ENCODE measurements around the gene CSF1. TPM values are rescaled to one million over a fixed set of nuclear protein-coding genes. Genes with fewer than 3 reads are reported as not detected.

CSF1 gene
- polyA plus RNA-seq, 1 of the 3 experiments (the other 2 are of a cell fraction): 31.9 TPM

DNA sequence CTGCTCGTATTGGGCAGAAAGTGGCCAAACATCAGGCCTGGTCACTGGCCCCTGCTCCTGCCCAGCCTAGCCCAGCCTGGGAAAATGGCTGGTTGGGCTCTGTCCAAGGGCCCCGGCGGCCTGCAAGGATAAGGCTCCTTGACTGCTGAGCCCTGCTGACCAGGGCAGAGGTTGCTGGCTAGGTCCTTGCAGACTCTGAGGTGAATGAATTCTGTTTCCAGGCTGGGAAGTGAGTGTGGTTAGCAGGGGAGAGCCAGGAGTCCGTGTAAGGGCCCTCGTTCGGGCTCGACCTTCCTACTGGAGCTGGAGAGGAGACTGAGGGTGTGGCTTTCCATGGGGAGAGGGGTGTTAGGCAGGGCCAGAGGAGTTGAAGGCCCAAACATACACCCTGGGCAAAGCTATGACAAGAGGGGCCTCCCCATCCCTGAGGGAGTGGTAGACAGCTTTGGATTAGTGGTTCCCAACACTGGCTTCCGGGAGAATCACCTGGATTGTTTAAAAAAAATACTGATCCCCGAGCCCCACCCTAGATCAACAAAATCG is 20.6 kb downstream of the CSF1 start:
- ChIA-PET CTCF (interaction anchor here (0.9 to 3.0 kb wide), 5 partner anchors 11 to 157 kb away, joined by 3 to 17 read pairs (median 3); partner anchors contain the start of gene AHCYL1), POLR2A (no interaction called here)
- no peak overlapping the region for H2AFZ ChIP-seq (ENCODE audit: low read depth)
- H3F3A ChIP-seq (replicated peaks; ENCODE audit: insufficient read depth): no peaks in the 10 kb centered on the region
- H3K4me3 ChIP-seq (ENCODE audit: low read depth in 2 of 2, low read length in 1 of 2): no peak overlapping the region
- H3K27ac ChIP-seq (ENCODE audit: low read depth in 2 of 2, low read length in 1 of 2): peak overlapping the region in 1 of 2 experiments; percentile 47; a peak in 1 of 4 replicates
- H4K20me1 ChIP-seq (ENCODE audit: insufficient read depth): no peaks in the 10 kb centered on the region
- H3K9ac ChIP-seq: no peak overlapping the region
- H3K9me3 ChIP-seq: no peaks in the 10 kb centered on the region
- no peaks in the 10 kb centered on the region for H3K79me2 ChIP-seq (ENCODE audit: insufficient read depth)
- no peak overlapping the region for H3K4me2 ChIP-seq
- peaks cover 0 to 37% of the 10 kb centered on the region in 2 experiments; a peak in 2 of 4 replicates for H3K4me1 ChIP-seq (ENCODE audit: control insufficient read depth in 1 of 2, insufficient read depth in 2 of 2, low read depth in 1 of 2, low read length in 1 of 2)
- WGBS (ENCODE audit: low lambda C conversion rate): 72% methylated on average over 10 of the region's 10 CpGs
- peak; percentile 80 for DNase-seq
- H3K27me3 ChIP-seq (ENCODE audit: insufficient read depth): no peaks in the 10 kb centered on the region
- H3K36me3 ChIP-seq (replicated peaks in 1 of 2; ENCODE audit: control insufficient read depth in 1 of 2, insufficient read depth in 2 of 2, low read length in 1 of 2): peaks cover under 1 to 11% of the 10 kb centered on the region in 2 experiments
- no peaks in the 10 kb centered on the region for H3K9me2 ChIP-seq
- TF ChIP-seq NFIC (IDR thresholded peaks at IDR 0.05; ENCODE audit: borderline replicate concordance) (no peak), EP300 (IDR thresholded peaks at IDR 0.05; ENCODE audit: borderline replicate concordance in 1 of 2, low read depth in 1 of 2, low read length in 1 of 2) (0 out of 4 replicates have a peak, but pooled peaks of 1 of the 2 experiments have one; percentile 20)

DNA sequence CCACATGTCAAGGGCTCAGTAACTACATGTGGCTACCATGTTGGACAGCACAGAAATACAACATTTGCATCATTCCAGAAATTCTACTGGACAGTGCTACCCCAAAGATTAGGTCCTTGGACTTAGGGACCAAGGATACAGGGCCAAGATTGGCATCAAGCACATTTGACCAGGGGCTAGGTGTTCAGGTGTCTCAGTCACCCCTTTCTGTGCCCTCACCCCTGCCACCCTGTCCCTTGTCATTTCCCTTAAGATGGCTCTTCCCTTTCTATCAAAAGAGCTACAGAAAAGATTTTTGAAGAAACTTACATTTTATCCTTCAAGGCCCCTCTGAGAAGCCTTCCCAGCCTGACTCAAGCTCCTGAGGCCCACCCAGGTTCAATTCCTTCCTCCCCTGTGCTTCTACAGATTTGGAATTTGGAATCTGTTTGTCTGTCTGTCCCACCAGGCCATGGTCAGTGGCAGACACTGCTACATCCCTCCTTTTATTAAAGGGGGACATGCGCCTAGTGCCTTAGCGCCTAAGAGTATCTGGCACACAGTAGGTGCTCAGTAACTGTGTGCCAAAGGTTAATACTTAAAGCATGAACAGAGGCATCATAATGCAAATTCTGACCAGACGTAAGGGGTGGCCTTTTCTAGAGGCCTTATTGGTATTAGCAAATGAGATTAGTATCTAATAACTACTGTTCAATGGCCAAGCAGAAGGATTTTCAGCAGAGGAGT is 21.4 kb downstream of the CSF1 start:
- no peaks in the 10 kb centered on the region for H4K20me1 ChIP-seq (ENCODE audit: insufficient read depth)
- POLR2A ChIA-PET: no interaction called here
- no peak overlapping the region for H3K27ac ChIP-seq (ENCODE audit: low read depth in 2 of 2, low read length in 1 of 2)
- H3K4me2 ChIP-seq: no peak overlapping the region
- no peaks in the 10 kb centered on the region for H3K79me2 ChIP-seq (ENCODE audit: insufficient read depth)
- H3K4me1 ChIP-seq (ENCODE audit: control insufficient read depth in 1 of 2, insufficient read depth in 2 of 2, low read depth in 1 of 2, low read length in 1 of 2): peaks cover 0 to 37% of the 10 kb centered on the region in 2 experiments; a peak in 2 of 4 replicates
- no peak overlapping the region for H2AFZ ChIP-seq (ENCODE audit: low read depth)
- peaks cover 0 to 11% of the 10 kb centered on the region in 2 experiments for H3K36me3 ChIP-seq (replicated peaks in 1 of 2; ENCODE audit: control insufficient read depth in 1 of 2, insufficient read depth in 2 of 2, low read length in 1 of 2)
- H3F3A ChIP-seq (replicated peaks; ENCODE audit: insufficient read depth): no peaks in the 10 kb centered on the region
- 88% methylated on average over 3 of the region's 3 CpGs for WGBS (ENCODE audit: low lambda C conversion rate)
- H3K9me2 ChIP-seq: no peaks in the 10 kb centered on the region
- H3K9me3 ChIP-seq: no peaks in the 10 kb centered on the region
- TF ChIP-seq SIN3A (IDR thresholded peaks at IDR 0.05; ENCODE audit: borderline replicate concordance, low read depth, low read length) (no peak), RXRA (IDR thresholded peaks at IDR 0.05; ENCODE audit: borderline replicate concordance, low read depth) (no peak), ELF1 (IDR thresholded peaks at IDR 0.05) (no peak), NRF1 (IDR thresholded peaks at IDR 0.05; ENCODE audit: low read depth, low read length) (no peak), EZH2phosphoT487 (IDR thresholded peaks at IDR 0.05; ENCODE audit: borderline replicate concordance, low read depth) (no peak), SMC3 (IDR thresholded peaks at IDR 0.05; ENCODE audit: low read depth, low read length) (no peak), RAD21 (IDR thresholded peaks at IDR 0.05; ENCODE audit: low read length) (no peak), CHD2 (IDR thresholded peaks at IDR 0.05; ENCODE audit: low read length, partially characterized antibody) (no peak), RCOR1 (IDR thresholded peaks at IDR 0.05; ENCODE audit: low read length) (no peak), TAF1 (IDR thresholded peaks at IDR 0.05; ENCODE audit: borderline replicate concordance, low read depth, low read length) (no peak), MEF2A (IDR thresholded peaks at IDR 0.05; ENCODE audit: borderline replicate concordance, low read depth) (no peak)
- TF ChIP-seq, protein P1, sequence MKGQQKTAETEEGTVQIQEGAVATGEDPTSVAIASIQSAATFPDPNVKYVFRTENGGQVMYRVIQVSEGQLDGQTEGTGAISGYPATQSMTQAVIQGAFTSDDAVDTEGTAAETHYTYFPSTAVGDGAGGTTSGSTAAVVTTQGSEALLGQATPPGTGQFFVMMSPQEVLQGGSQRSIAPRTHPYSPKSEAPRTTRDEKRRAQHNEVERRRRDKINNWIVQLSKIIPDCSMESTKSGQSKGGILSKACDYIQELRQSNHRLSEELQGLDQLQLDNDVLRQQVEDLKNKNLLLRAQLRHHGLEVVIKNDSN (IDR thresholded peaks at IDR 0.05; ENCODE audit: borderline replicate concordance, low read depth): no peak
- TF ChIP-seq, protein P2, sequence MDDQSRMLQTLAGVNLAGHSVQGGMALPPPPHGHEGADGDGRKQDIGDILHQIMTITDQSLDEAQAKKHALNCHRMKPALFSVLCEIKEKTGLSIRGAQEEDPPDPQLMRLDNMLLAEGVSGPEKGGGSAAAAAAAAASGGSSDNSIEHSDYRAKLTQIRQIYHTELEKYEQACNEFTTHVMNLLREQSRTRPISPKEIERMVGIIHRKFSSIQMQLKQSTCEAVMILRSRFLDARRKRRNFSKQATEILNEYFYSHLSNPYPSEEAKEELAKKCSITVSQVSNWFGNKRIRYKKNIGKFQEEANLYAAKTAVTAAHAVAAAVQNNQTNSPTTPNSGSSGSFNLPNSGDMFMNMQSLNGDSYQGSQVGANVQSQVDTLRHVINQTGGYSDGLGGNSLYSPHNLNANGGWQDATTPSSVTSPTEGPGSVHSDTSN (IDR thresholded peaks at IDR 0.05): no peak
- TF ChIP-seq, protein P3, sequence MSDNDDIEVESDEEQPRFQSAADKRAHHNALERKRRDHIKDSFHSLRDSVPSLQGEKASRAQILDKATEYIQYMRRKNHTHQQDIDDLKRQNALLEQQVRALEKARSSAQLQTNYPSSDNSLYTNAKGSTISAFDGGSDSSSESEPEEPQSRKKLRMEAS (IDR thresholded peaks at IDR 0.05; ENCODE audit: low read depth): no peak
- no peak overlapping the region for H3K4me3 ChIP-seq (ENCODE audit: low read depth in 2 of 2, low read length in 1 of 2)
- CTCF ChIA-PET: interaction anchor here (0.7 to 3.0 kb wide), 3 partner anchors 52 to 155 kb away, joined by 3 to 17 read pairs (median 3); partner anchors contain the start of gene AHCYL1
- H3K9ac ChIP-seq: no peak overlapping the region
- no peak for DNase-seq
- H3K27me3 ChIP-seq (ENCODE audit: insufficient read depth): no peaks in the 10 kb centered on the region

Measured in SK-N-SH (cell line).